Activated T-helper 1 cell treated with anti-CD3 and anti-CD28 coated beads, Interleukin-12 subunit alpha, Interleukin-12 subunit beta, Interleukin-2, Interleukin-4 antibody, amounts not matched to agents 30 ng/mL and 10 ng/mL and 1 ng/mL, durations not matched to agents 14 hours and 24 hours and 36 hours (primary cell): ENCODE data around the gene FOXN4. TPM values are rescaled to one million over a fixed set of nuclear protein-coding genes. Genes with fewer than 3 reads are reported as not detected.

Experiments used
- DNase-seq: peaks from one replicate; pipeline ENCODE4 v3.0.0; 2021; ENCODE audit warnings: low spot score
- H3K27ac Mint-ChIP-seq: one replicate; pipeline ENCODE4 v1.8.0; 2021; ENCODE audit warnings: mild to moderate bottlenecking, mixed read lengths
- H3K27me3 Mint-ChIP-seq: one replicate; pipeline ENCODE4 v1.8.0; 2022; ENCODE audit warnings: mild to moderate bottlenecking, moderate library complexity, mixed read lengths; ENCODE audit not compliant: insufficient read depth
- H3K36me3 Mint-ChIP-seq: one replicate; pipeline ENCODE4 v1.8.0; 2021; ENCODE audit warnings: low read depth, mixed read lengths
- H3K4me1 Mint-ChIP-seq: one replicate; pipeline ENCODE4 v1.8.0; 2021; ENCODE audit warnings: low read depth, mixed read lengths
- H3K4me3 Mint-ChIP-seq: one replicate; pipeline ENCODE4 v1.8.0; 2021; ENCODE audit warnings: mild to moderate bottlenecking, moderate library complexity, mixed read lengths
- H3K9me3 Mint-ChIP-seq: one replicate; pipeline ENCODE4 v1.8.0; 2021; ENCODE audit warnings: mixed read lengths
- intact Hi-C: fragments of 100-400 bp; cut with micrococcal nuclease; formaldehyde crosslinking; loops from one replicate; pipeline ENCODE4 v1.15.1; 2024
- total RNA-seq: library from RNA; stranded (reverse); gene quantifications from 2 replicates; pipeline ENCODE4 v1.2.3, GENCODE V29; 2022

Gene FOXN4
- total RNA-seq, 1 donor from 2014 or later = not detected

- no peak for DNase-seq
- Mint-ChIP-seq H3K4me1 (no peaks in the 10 kb centered on the region), H3K9me3 (no peaks in the 10 kb centered on the region), H3K27me3 (peaks cover 16% of the 10 kb centered on the region), H3K4me3 (no peak overlapping the region), H3K27ac (no peak overlapping the region), H3K36me3 (no peaks in the 10 kb centered on the region)
- intact Hi-C loops = no loop called here
Measured at GRCh38 chr12:109299849-109300248, 9.2 kb downstream of the FOXN4 start.

- H3K27ac Mint-ChIP-seq = no peak overlapping the region
- no peaks in the 10 kb centered on the region for H3K4me1 Mint-ChIP-seq
- no peaks in the 10 kb centered on the region for H3K9me3 Mint-ChIP-seq
- no peak overlapping the region for H3K4me3 Mint-ChIP-seq
- no peaks in the 10 kb centered on the region for H3K36me3 Mint-ChIP-seq
- peaks cover 5% of the 10 kb centered on the region for H3K27me3 Mint-ChIP-seq
- intact Hi-C loops = no loop called here
- no peak for DNase-seq
Measured at GRCh38 chr12:109296431-109296830, 12.7 kb downstream of the FOXN4 start.

- peaks cover 10% of the 10 kb centered on the region for H3K27me3 Mint-ChIP-seq
- H3K36me3 Mint-ChIP-seq = no peaks in the 10 kb centered on the region
- H3K9me3 Mint-ChIP-seq = no peaks in the 10 kb centered on the region
- intact Hi-C loops = no loop called here
- no peaks in the 10 kb centered on the region for H3K4me1 Mint-ChIP-seq
- DNase-seq = no peak
- H3K27ac Mint-ChIP-seq = no peak overlapping the region
- no peak overlapping the region for H3K4me3 Mint-ChIP-seq
Measured at GRCh38 chr12:109295764-109296425, 13.2 kb downstream of the FOXN4 start.

GRCh38 chr12:109294286-109294796, 14.7 kb downstream of the FOXN4 start:
- H3K4me3 Mint-ChIP-seq = no peak overlapping the region
- no peak for DNase-seq
- intact Hi-C loops = no loop called here
- H3K36me3 Mint-ChIP-seq = no peaks in the 10 kb centered on the region
- H3K27ac Mint-ChIP-seq = no peak overlapping the region
- peaks cover 16% of the 10 kb centered on the region for H3K27me3 Mint-ChIP-seq
- H3K4me1 Mint-ChIP-seq = no peaks in the 10 kb centered on the region
- H3K9me3 Mint-ChIP-seq = no peaks in the 10 kb centered on the region

GRCh38 chr12:109293106-109293505, 16.0 kb downstream of the FOXN4 start:
- Mint-ChIP-seq H3K27me3 (peaks cover 15% of the 10 kb centered on the region), H3K36me3 (no peaks in the 10 kb centered on the region), H3K9me3 (no peaks in the 10 kb centered on the region), H3K4me1 (no peaks in the 10 kb centered on the region), H3K27ac (no peak overlapping the region), H3K4me3 (no peak overlapping the region)
- intact Hi-C loops = no loop called here
- no peak for DNase-seq

GRCh38 chr12:109292342-109292711, 16.8 kb downstream of the FOXN4 start:
- Mint-ChIP-seq H3K27me3 (peaks cover 15% of the 10 kb centered on the region), H3K4me1 (no peaks in the 10 kb centered on the region), H3K36me3 (no peaks in the 10 kb centered on the region), H3K9me3 (no peaks in the 10 kb centered on the region), H3K4me3 (no peak overlapping the region), H3K27ac (no peak overlapping the region)
- no peak for DNase-seq
- intact Hi-C loops = no loop called here

GRCh38 chr12:109291521-109292341, 17.4 kb downstream of the FOXN4 start:
- Mint-ChIP-seq H3K4me3 (no peak overlapping the region), H3K36me3 (no peaks in the 10 kb centered on the region), H3K9me3 (no peaks in the 10 kb centered on the region), H3K27me3 (peaks cover 15% of the 10 kb centered on the region), H3K4me1 (no peaks in the 10 kb centered on the region), H3K27ac (no peak overlapping the region)
- intact Hi-C loops = no loop called here
- DNase-seq = no peak

GRCh38 chr12:109291117-109291516, 18.0 kb downstream of the FOXN4 start:
- no peak overlapping the region for H3K27ac Mint-ChIP-seq
- H3K27me3 Mint-ChIP-seq = peaks cover 15% of the 10 kb centered on the region
- H3K4me1 Mint-ChIP-seq = no peaks in the 10 kb centered on the region
- no peak overlapping the region for H3K4me3 Mint-ChIP-seq
- no peaks in the 10 kb centered on the region for H3K36me3 Mint-ChIP-seq
- no peaks in the 10 kb centered on the region for H3K9me3 Mint-ChIP-seq
- intact Hi-C loops = no loop called here
- no peak for DNase-seq

- intact Hi-C loops = no loop called here
- no peaks in the 10 kb centered on the region for H3K4me1 Mint-ChIP-seq
- H3K4me3 Mint-ChIP-seq = no peak overlapping the region
- no peaks in the 10 kb centered on the region for H3K9me3 Mint-ChIP-seq
- no peak overlapping the region for H3K27ac Mint-ChIP-seq
- no peaks in the 10 kb centered on the region for H3K36me3 Mint-ChIP-seq
- no peak for DNase-seq
- peaks cover 15% of the 10 kb centered on the region for H3K27me3 Mint-ChIP-seq
Measured at GRCh38 chr12:109290061-109290460, 19.0 kb downstream of the FOXN4 start.

- H3K4me1 Mint-ChIP-seq = no peaks in the 10 kb centered on the region
- H3K27ac Mint-ChIP-seq = no peak overlapping the region
- H3K4me3 Mint-ChIP-seq = no peak overlapping the region
- intact Hi-C loops = no loop called here
- no peak for DNase-seq
- no peaks in the 10 kb centered on the region for H3K36me3 Mint-ChIP-seq
- peaks cover 15% of the 10 kb centered on the region for H3K27me3 Mint-ChIP-seq
- H3K9me3 Mint-ChIP-seq = no peaks in the 10 kb centered on the region
Measured at GRCh38 chr12:109289551-109289950, 19.5 kb downstream of the FOXN4 start.

- Mint-ChIP-seq H3K9me3 (no peaks in the 10 kb centered on the region), H3K4me1 (no peaks in the 10 kb centered on the region), H3K27me3 (peaks cover 15% of the 10 kb centered on the region), H3K36me3 (no peaks in the 10 kb centered on the region), H3K27ac (no peak overlapping the region), H3K4me3 (no peak overlapping the region)
- intact Hi-C loops = no loop called here
- DNase-seq = no peak
Measured at GRCh38 chr12:109289004-109289403, 20.1 kb downstream of the FOXN4 start.

GRCh38 chr12:109288571-109288970, 20.5 kb downstream of the FOXN4 start:
- Mint-ChIP-seq H3K36me3 (no peaks in the 10 kb centered on the region), H3K27ac (no peak overlapping the region), H3K4me3 (no peak overlapping the region), H3K27me3 (peaks cover 15% of the 10 kb centered on the region), H3K9me3 (no peaks in the 10 kb centered on the region), H3K4me1 (no peaks in the 10 kb centered on the region)
- intact Hi-C loops = no loop called here
- no peak for DNase-seq

GRCh38 chr12:109287811-109288469, 21.1 kb downstream of the FOXN4 start:
- Mint-ChIP-seq H3K4me1 (no peaks in the 10 kb centered on the region), H3K27me3 (peaks cover 15% of the 10 kb centered on the region), H3K36me3 (no peaks in the 10 kb centered on the region), H3K9me3 (no peaks in the 10 kb centered on the region), H3K27ac (no peak overlapping the region), H3K4me3 (no peak overlapping the region)
- no peak for DNase-seq
- intact Hi-C loops = no loop called here
